Dermis lymphatic vessel endothelial cell (primary cell): ENCODE measurements around the gene CA4. TPM values are rescaled to one million over a fixed set of nuclear protein-coding genes. Genes with fewer than 3 reads are reported as not detected.

ENCODE experiments used
- total RNA-seq: library from RNA; depleted of rRNA; stranded (reverse); fragments of >200 nt; gene quantifications from 2 replicates; pipeline ENCODE4 v1.2.1, GENCODE V29; 2014

Gene CA4
- total RNA-seq, result 5.6 and 31.1 TPM in 2 replicates

GRCh38 chr17:60149691-60150582, at the start of gene CA4:
Gene CA4 (plus strand): TSS chr17:60149973. CDS start chr17:60150035, 62 bp downstream.

Other genes with a start within 250 kb of the CA4 start
- gene RNFT1, start 185.2 kb upstream of the CA4 start, total RNA-seq, result 12.6 and 18.0 TPM in 2 replicates
- 4.1 and 5.8 TPM in 2 replicates for gene HEATR6, start 71.1 kb upstream of the CA4 start, total RNA-seq
- gene USP32, start 242.2 kb downstream of the CA4 start, total RNA-seq, result 43.4 and 58.6 TPM in 2 replicates